Activated T-cell treated with anti-CD3 and anti-CD28 coated beads for 24 hours (primary cell): ENCODE data around the gene NXNL1.
"Not testable (repeated sequence)": the region's sequence is repeated elsewhere in the genome, so short reads cannot be mapped to it uniquely, and the experiment has no call there.

Experiments
- DNase-seq: peaks from one replicate; pipeline ENCODE4 v3.0.0-alpha.2; 2020; ENCODE audit warnings: low read depth

NXNL1 gene

GRCh38 chr19:17460372-17461230 lies at the start of gene NXNL1:
TSS of gene NXNL1 (minus strand) at chr19:17460926. CDS start at chr19:17460869, 57 bp downstream.
- no peak for DNase-seq

- DNase-seq, result not testable (repeated sequence)
Observed at GRCh38 chr19:17508558-17508933, 47.8 kb upstream of the NXNL1 start.

GRCh38 chr19:17506745-17507144 lies 46.0 kb upstream of the NXNL1 start:
- DNase-seq, result no peak

GRCh38 chr19:17505223-17505622 lies 44.5 kb upstream of the NXNL1 start:
- no peak for DNase-seq

- DNase-seq, result no peak
Observed at GRCh38 chr19:17504456-17504855, 43.7 kb upstream of the NXNL1 start.

GRCh38 chr19:17504030-17504429 lies 43.3 kb upstream of the NXNL1 start:
- DNase-seq, result no peak

- DNase-seq, result no peak
Observed at GRCh38 chr19:17503240-17503639, 42.5 kb upstream of the NXNL1 start.

- DNase-seq, result no peak
Observed at GRCh38 chr19:17500447-17501198, 39.9 kb upstream of the NXNL1 start.

GRCh38 chr19:17499648-17500446 lies 39.1 kb upstream of the NXNL1 start:
- no peak for DNase-seq

GRCh38 chr19:17499025-17499424 lies 38.3 kb upstream of the NXNL1 start:
- DNase-seq, result not testable (repeated sequence)

GRCh38 chr19:17497149-17497798 lies 36.5 kb upstream of the NXNL1 start:
- DNase-seq, result no peak

GRCh38 chr19:17496337-17496997 lies 35.7 kb upstream of the NXNL1 start:
- DNase-seq, result peak; percentile 68

GRCh38 chr19:17495639-17496296 lies 35.0 kb upstream of the NXNL1 start:
- no peak for DNase-seq

- DNase-seq, result no peak
Observed at GRCh38 chr19:17491287-17491686, 30.6 kb upstream of the NXNL1 start.

- DNase-seq, result no peak
Observed at GRCh38 chr19:17490411-17490810, 29.7 kb upstream of the NXNL1 start.

GRCh38 chr19:17489392-17490030 lies 28.8 kb upstream of the NXNL1 start:
- no peak for DNase-seq

GRCh38 chr19:17488593-17489391 lies 28.1 kb upstream of the NXNL1 start:
- peak; percentile 76 for DNase-seq

GRCh38 chr19:17487284-17488121 lies 26.8 kb upstream of the NXNL1 start:
- no peak for DNase-seq
